HepG2 (cell line): Measurements from ENCODE around the gene NACC2. TPM values are rescaled to one million over a fixed set of nuclear protein-coding genes. Genes with fewer than 3 reads are reported as not detected.
A peak's percentile ranks its signal among the peaks of the same experiment; 100 is the strongest.

Source experiments
- BATF2 ChIP-seq: sonication (generic); formaldehyde crosslinking; IDR thresholded peaks from 2 replicates; pipeline ENCODE4 v1.8.0; 2022; ENCODE audit warnings: mild to moderate bottlenecking, missing genetic modification reagents, moderate library complexity
- CAMTA2 ChIP-seq: sonication (generic); formaldehyde crosslinking; IDR thresholded peaks from 2 replicates; pipeline ENCODE4 v1.4.0; 2020; ENCODE audit warnings: mild to moderate bottlenecking, missing genetic modification reagents, borderline replicate concordance
- CEBPG ChIP-seq: IDR thresholded peaks from 2 replicates; pipeline ENCODE4 v1.6.1; 2016
- HIC2 ChIP-seq: sonication (generic); formaldehyde crosslinking; IDR thresholded peaks from 2 replicates; pipeline ENCODE4 v1.9.0; 2022; ENCODE audit warnings: low read depth, missing genetic modification reagents
- HNF4G ChIP-seq, 2 experiments: sonication (generic) in 1 of 2; formaldehyde crosslinking in 1 of 2; IDR thresholded peaks; 2 replicates each; pipeline versions ENCODE4 v1.4.0 to v1.6.1; 2011 to 2020; ENCODE audit warnings: borderline replicate concordance in 2 of 2, low read depth in 2 of 2, mild to moderate bottlenecking in 2 of 2, low read length in 1 of 2, missing genetic modification reagents in 1 of 2, moderate library complexity in 1 of 2
- KDM2A ChIP-seq: sonication (generic); formaldehyde crosslinking; IDR thresholded peaks from 2 replicates; pipeline ENCODE4 v1.4.0; 2020; ENCODE audit warnings: low read depth, missing genetic modification reagents, borderline replicate concordance
- NFYC ChIP-seq: IDR thresholded peaks from 2 replicates; pipeline ENCODE4 v1.6.1; 2016; ENCODE audit warnings: missing genetic modification reagents, missing compliant biosample characterization
- SALL1 ChIP-seq: sonication (generic); formaldehyde crosslinking; IDR thresholded peaks from 2 replicates; pipeline ENCODE4 v1.8.0; 2022; ENCODE audit warnings: mild to moderate bottlenecking, missing genetic modification reagents
- SMAD1 ChIP-seq: sonication (generic); formaldehyde crosslinking; IDR thresholded peaks from 2 replicates; pipeline ENCODE4 v1.4.0; 2020; ENCODE audit warnings: missing genetic modification reagents, low read depth, mild to moderate bottlenecking, borderline replicate concordance
- TMF1 ChIP-seq: sonication (generic); formaldehyde crosslinking; IDR thresholded peaks from 2 replicates; pipeline ENCODE4 v1.8.1; 2022; ENCODE audit warnings: low read depth, missing genetic modification reagents
- ZBTB25 ChIP-seq: IDR thresholded peaks from 2 replicates; pipeline ENCODE4 v1.6.1; 2018; ENCODE audit warnings: missing genetic modification reagents
- ZBTB34 ChIP-seq: sonication (generic); formaldehyde crosslinking; IDR thresholded peaks from 2 replicates; pipeline ENCODE4 v1.8.0; 2022; ENCODE audit warnings: mild to moderate bottlenecking, missing genetic modification reagents
- ZEB1 ChIP-seq: IDR thresholded peaks from 2 replicates; pipeline ENCODE4 v1.6.1; 2012; ENCODE audit warnings: mild to moderate bottlenecking, low read depth, inconsistent platforms; ENCODE audit not compliant: insufficient replicate concordance
- ZNF18 ChIP-seq: sonication (generic); formaldehyde crosslinking; IDR thresholded peaks from 2 replicates; pipeline ENCODE4 v1.8.0; 2022; ENCODE audit warnings: mild to moderate bottlenecking, missing genetic modification reagents; ENCODE audit not compliant: insufficient replicate concordance
- ZNF431 ChIP-seq: sonication (generic); formaldehyde crosslinking; IDR thresholded peaks from 2 replicates; pipeline ENCODE4 v1.9.0; 2022; ENCODE audit warnings: missing genetic modification reagents, low read depth, mild to moderate bottlenecking, borderline replicate concordance
- ZNF615 ChIP-seq: sonication (generic); formaldehyde crosslinking; IDR thresholded peaks from 2 replicates; pipeline ENCODE4 v1.5.0; 2020; ENCODE audit warnings: mild to moderate bottlenecking, missing genetic modification reagents, borderline replicate concordance
- ZNF766 ChIP-seq: sonication (generic); formaldehyde crosslinking; IDR thresholded peaks from 2 replicates; pipeline ENCODE4 v1.5.0; 2020; ENCODE audit warnings: missing genetic modification reagents, borderline replicate concordance
- ZNF784 ChIP-seq: sonication (generic); formaldehyde crosslinking; IDR thresholded peaks from 2 replicates; pipeline ENCODE4 v1.5.1; 2020; ENCODE audit warnings: missing genetic modification reagents, mild to moderate bottlenecking, borderline replicate concordance
- polyA plus RNA-seq, 8 experiments: library from polyadenylated mRNA; depleted of rRNA in 3 of 8; stranded (reverse) in 7 of 8; unstranded in 1 of 8; fragments of >200 nt; fragmentation: Illumina TruSeq in 4 of 8; extraction: Trizol in 4 of 8; gene quantifications; 2 replicates each; pipeline versions ENCODE4 v1.2.1 to v1.2.3, GENCODE V29; 2011 to 2016; ENCODE audit warnings: low read depth in 4 of 8, missing spikeins in 1 of 8, mixed read lengths in 1 of 8; ENCODE audit not compliant: insufficient read depth in 1 of 8
- total RNA-seq, 5 experiments: library from RNA; depleted of rRNA; stranded (reverse); fragments of >200 nt; fragmentation: Illumina TruSeq; extraction: Trizol; gene quantifications; 2 replicates each; pipeline ENCODE4 v1.2.3, GENCODE V29; 2016; ENCODE audit warnings: low read depth in 1 of 5

Gene NACC2
- total and polyA plus RNA-seq, 2 of the 13 experiments (the other 11 are each of a cell fraction or from before 2014, with no cell fraction given): 5.9 to 12.3 TPM

- TF ChIP-seq ZNF18 (CRISPR knock-in tag) (peak; percentile 50), KDM2A (CRISPR knock-in tag) (peak; percentile 10; the same call in 1 of the 2 replicates), ZNF615 (CRISPR knock-in tag) (no peak), NFYC (CRISPR knock-in tag) (peak; percentile 62; the same call in 1 of the 2 replicates), SMAD1 (CRISPR knock-in tag) (no peak), CAMTA2 (CRISPR knock-in tag) (0 out of 2 replicates have a peak, but pooled peaks have one; percentile 9), HIC2 (peak; percentile 27; the same call in 1 of the 2 replicates), SALL1 (peak; percentile 4; the same call in 1 of the 2 replicates), ZBTB25 (CRISPR knock-in tag) (0 out of 2 replicates have a peak, but pooled peaks have one; percentile 3), HNF4G (IDR thresholded peaks at IDR 0.05; ENCODE audit: borderline replicate concordance, low read depth, low read length) (peak; percentile 36; the same call in 1 of the 2 replicates), HNF4G (CRISPR knock-in tag; IDR thresholded peaks at IDR 0.05; ENCODE audit: borderline replicate concordance, low read depth) (no peak; the same call in 1 of the 2 replicates), TMF1 (CRISPR knock-in tag) (0 out of 2 replicates have a peak, but pooled peaks have one; percentile 15), ZNF766 (CRISPR knock-in tag) (0 out of 2 replicates have a peak, but pooled peaks have one; percentile 36), CEBPG (CRISPR knock-in tag) (peak; percentile 76), ZBTB34 (peak; percentile 62; the same call in 1 of the 2 replicates), ZNF431 (CRISPR knock-in tag) (0 out of 2 replicates have a peak, but pooled peaks have one; percentile 3), BATF2 (CRISPR knock-in tag) (no peak), ZEB1 (peak; percentile 7), ZNF784 (CRISPR knock-in tag) (peak; percentile 61; the same call in 1 of the 2 replicates)
Measured at GRCh38 chr9:135994501-135995192, 100.4 kb downstream of the NACC2 start (continued).
